Measurements from ENCODE around the gene CFAP99. TPM values are rescaled to one million over a fixed set of nuclear protein-coding genes. Genes with fewer than 3 reads are reported as not detected.

The CFAP99 gene
- total and polyA plus RNA-seq, 2 experiments from 2014 or later, result not detected

DNA sequence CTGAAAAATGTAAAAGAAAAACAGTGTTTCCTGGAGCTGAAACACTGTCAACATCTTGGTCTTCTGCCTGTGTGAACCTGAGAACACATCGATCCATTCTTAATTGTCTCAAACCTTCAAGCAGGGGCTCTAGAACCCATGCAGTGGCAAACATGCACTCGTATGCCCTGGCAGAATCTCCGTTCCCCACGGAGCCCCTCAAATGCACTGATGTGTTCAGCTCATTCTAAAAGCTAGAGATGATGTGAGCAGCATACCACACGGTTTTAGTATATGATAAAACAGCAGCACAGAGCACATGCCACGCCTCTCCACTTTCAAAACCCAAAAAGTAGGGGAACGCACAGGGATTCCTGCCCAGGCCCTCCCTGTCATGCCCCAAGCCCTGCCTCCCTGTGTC lies 45.2 kb upstream of the CFAP99 start (continued):
- TF ChIP-seq, protein P1, sequence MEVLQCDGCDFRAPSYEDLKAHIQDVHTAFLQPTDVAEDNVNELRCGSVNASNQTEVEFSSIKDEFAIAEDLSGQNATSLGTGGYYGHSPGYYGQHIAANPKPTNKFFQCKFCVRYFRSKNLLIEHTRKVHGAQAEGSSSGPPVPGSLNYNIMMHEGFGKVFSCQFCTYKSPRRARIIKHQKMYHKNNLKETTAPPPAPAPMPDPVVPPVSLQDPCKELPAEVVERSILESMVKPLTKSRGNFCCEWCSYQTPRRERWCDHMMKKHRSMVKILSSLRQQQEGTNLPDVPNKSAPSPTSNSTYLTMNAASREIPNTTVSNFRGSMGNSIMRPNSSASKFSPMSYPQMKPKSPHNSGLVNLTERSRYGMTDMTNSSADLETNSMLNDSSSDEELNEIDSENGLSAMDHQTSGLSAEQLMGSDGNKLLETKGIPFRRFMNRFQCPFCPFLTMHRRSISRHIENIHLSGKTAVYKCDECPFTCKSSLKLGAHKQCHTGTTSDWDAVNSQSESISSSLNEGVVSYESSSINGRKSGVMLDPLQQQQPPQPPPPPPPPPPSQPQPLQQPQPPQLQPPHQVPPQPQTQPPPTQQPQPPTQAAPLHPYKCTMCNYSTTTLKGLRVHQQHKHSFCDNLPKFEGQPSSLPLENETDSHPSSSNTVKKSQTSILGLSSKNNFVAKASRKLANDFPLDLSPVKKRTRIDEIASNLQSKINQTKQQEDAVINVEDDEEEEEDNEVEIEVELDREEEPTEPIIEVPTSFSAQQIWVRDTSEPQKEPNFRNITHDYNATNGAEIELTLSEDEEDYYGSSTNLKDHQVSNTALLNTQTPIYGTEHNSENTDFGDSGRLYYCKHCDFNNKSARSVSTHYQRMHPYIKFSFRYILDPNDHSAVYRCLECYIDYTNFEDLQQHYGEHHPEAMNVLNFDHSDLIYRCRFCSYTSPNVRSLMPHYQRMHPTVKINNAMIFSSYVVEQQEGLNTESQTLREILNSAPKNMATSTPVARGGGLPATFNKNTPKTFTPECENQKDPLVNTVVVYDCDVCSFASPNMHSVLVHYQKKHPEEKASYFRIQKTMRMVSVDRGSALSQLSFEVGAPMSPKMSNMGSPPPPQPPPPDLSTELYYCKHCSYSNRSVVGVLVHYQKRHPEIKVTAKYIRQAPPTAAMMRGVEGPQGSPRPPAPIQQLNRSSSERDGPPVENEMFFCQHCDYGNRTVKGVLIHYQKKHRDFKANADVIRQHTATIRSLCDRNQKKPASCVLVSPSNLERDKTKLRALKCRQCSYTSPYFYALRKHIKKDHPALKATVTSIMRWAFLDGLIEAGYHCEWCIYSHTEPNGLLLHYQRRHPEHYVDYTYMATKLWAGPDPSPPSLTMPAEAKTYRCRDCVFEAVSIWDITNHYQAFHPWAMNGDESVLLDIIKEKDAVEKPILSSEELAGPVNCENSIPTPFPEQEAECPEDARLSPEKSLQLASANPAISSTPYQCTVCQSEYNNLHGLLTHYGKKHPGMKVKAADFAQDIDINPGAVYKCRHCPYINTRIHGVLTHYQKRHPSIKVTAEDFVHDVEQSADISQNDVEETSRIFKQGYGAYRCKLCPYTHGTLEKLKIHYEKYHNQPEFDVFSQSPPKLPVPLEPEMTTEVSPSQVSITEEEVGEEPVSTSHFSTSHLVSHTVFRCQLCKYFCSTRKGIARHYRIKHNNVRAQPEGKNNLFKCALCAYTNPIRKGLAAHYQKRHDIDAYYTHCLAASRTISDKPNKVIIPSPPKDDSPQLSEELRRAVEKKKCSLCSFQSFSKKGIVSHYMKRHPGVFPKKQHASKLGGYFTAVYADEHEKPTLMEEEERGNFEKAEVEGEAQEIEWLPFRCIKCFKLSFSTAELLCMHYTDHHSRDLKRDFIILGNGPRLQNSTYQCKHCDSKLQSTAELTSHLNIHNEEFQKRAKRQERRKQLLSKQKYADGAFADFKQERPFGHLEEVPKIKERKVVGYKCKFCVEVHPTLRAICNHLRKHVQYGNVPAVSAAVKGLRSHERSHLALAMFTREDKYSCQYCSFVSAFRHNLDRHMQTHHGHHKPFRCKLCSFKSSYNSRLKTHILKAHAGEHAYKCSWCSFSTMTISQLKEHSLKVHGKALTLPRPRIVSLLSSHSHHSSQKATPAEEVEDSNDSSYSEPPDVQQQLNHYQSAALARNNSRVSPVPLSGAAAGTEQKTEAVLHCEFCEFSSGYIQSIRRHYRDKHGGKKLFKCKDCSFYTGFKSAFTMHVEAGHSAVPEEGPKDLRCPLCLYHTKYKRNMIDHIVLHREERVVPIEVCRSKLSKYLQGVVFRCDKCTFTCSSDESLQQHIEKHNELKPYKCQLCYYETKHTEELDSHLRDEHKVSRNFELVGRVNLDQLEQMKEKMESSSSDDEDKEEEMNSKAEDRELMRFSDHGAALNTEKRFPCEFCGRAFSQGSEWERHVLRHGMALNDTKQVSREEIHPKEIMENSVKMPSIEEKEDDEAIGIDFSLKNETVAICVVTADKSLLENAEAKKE (CRISPR knock-in tag; IDR thresholded peaks at IDR 0.05), result no peak
- TF ChIP-seq POLR2AphosphoS5 (IDR thresholded peaks at IDR 0.05; ENCODE audit: low read depth) (no peak), CREB1 (CRISPR knock-in tag; IDR thresholded peaks at IDR 0.05; ENCODE audit: low read depth) (no peak), EZH2phosphoT487 (IDR thresholded peaks at IDR 0.05; ENCODE audit: unreplicated experiment) (no peak), JUNB (IDR thresholded peaks at IDR 0.05; ENCODE audit: unreplicated experiment) (no peak), STAT1 (IDR thresholded peaks at IDR 0.05; ENCODE audit: unreplicated experiment) (no peak), ZNF331 (CRISPR knock-in tag; IDR thresholded peaks at IDR 0.05; ENCODE audit: low read depth) (no peak)

DNA sequence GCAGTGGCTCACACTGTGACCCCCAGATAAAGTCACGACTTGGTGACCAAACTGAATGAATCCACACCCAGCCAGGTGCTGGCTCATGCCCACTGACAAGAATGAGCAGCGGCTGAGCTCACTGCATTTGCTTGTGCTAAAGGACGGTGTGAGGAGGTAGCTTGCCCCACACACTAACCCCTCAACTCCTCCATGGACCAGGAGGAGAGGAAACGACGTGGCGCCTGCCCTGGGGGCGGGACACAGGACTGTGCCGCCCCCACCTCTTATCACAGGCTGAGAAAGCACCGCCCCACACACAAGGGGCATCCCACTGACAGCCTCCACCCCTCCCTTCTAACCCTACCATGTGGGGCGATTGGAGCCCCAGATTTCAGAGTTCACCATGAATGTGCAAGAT lies 43.3 kb upstream of the CFAP99 start:
- Mint-ChIP-seq H3K27me3 (ENCODE audit: insufficient read depth, low read depth, poor library complexity) (peaks cover 1% of the 10 kb centered on the region), H3K27ac (no peak overlapping the region), H3K4me1 (peaks cover 4% of the 10 kb centered on the region; the same call in 2 of the 3 replicates), H3K36me3 (ENCODE audit: low read depth) (peaks cover 10% of the 10 kb centered on the region), H3K9me3 (peaks cover 18% of the 10 kb centered on the region), H3K4me3 (no peak overlapping the region)
- Histone ChIP-seq H3K27me3 (ENCODE audit: insufficient read depth) (no peaks in the 10 kb centered on the region), H3K4me3 (no peak overlapping the region), H3K36me3 (ENCODE audit: insufficient read depth) (no peaks in the 10 kb centered on the region), H3K27ac (ENCODE audit: low read depth) (no peak overlapping the region), H3K4me2 (no peak overlapping the region), H3F3A (replicated peaks; ENCODE audit: low read depth) (no peaks in the 10 kb centered on the region), H3K79me2 (replicated peaks; ENCODE audit: insufficient read depth) (no peaks in the 10 kb centered on the region), H3K9me2 (ENCODE audit: insufficient read depth) (no peaks in the 10 kb centered on the region), H3K4me1 (ENCODE audit: insufficient read depth) (no peaks in the 10 kb centered on the region), H2AFZ (no peak overlapping the region), H4K20me1 (replicated peaks; ENCODE audit: insufficient read depth) (no peaks in the 10 kb centered on the region)
- DNase-seq (ENCODE audit: low spot score) (no peak), ATAC-seq (no peak)
- TF ChIP-seq JUNB (IDR thresholded peaks at IDR 0.05; ENCODE audit: unreplicated experiment), result no peak
- no peak for TF ChIP-seq ZNF331 (CRISPR knock-in tag; IDR thresholded peaks at IDR 0.05; ENCODE audit: low read depth)
- TF ChIP-seq, protein P2, sequence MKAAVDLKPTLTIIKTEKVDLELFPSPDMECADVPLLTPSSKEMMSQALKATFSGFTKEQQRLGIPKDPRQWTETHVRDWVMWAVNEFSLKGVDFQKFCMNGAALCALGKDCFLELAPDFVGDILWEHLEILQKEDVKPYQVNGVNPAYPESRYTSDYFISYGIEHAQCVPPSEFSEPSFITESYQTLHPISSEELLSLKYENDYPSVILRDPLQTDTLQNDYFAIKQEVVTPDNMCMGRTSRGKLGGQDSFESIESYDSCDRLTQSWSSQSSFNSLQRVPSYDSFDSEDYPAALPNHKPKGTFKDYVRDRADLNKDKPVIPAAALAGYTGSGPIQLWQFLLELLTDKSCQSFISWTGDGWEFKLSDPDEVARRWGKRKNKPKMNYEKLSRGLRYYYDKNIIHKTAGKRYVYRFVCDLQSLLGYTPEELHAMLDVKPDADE (IDR thresholded peaks at IDR 0.05), result no peak
- TF ChIP-seq, protein P3, sequence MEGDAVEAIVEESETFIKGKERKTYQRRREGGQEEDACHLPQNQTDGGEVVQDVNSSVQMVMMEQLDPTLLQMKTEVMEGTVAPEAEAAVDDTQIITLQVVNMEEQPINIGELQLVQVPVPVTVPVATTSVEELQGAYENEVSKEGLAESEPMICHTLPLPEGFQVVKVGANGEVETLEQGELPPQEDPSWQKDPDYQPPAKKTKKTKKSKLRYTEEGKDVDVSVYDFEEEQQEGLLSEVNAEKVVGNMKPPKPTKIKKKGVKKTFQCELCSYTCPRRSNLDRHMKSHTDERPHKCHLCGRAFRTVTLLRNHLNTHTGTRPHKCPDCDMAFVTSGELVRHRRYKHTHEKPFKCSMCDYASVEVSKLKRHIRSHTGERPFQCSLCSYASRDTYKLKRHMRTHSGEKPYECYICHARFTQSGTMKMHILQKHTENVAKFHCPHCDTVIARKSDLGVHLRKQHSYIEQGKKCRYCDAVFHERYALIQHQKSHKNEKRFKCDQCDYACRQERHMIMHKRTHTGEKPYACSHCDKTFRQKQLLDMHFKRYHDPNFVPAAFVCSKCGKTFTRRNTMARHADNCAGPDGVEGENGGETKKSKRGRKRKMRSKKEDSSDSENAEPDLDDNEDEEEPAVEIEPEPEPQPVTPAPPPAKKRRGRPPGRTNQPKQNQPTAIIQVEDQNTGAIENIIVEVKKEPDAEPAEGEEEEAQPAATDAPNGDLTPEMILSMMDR (conservative IDR thresholded peaks at IDR 0.05; ENCODE audit: low read depth in 2 of 2), result no peak
- TF ChIP-seq CREB1 (CRISPR knock-in tag; IDR thresholded peaks at IDR 0.05; ENCODE audit: low read depth), result no peak
- TF ChIP-seq NANOG (IDR thresholded peaks at IDR 0.05; ENCODE audit: borderline replicate concordance), result no peak

All from GM23338 (cell line).